ENCODE data around the gene NRSN1.

NRSN1 gene

GRCh38 chr6:24110417-24110816 lies 15.6 kb upstream of the NRSN1 start:
- no peak overlapping the region for H3K4me3 ChIP-seq (replicated peaks; ENCODE audit: low read depth, low read length)
- no peak for TF ChIP-seq CTCF (IDR thresholded peaks at IDR 0.05; ENCODE audit: low read depth, low read length, missing control alignments)
- no peak for DNase-seq (ENCODE audit: extremely low read depth, low read depth)

DNA sequence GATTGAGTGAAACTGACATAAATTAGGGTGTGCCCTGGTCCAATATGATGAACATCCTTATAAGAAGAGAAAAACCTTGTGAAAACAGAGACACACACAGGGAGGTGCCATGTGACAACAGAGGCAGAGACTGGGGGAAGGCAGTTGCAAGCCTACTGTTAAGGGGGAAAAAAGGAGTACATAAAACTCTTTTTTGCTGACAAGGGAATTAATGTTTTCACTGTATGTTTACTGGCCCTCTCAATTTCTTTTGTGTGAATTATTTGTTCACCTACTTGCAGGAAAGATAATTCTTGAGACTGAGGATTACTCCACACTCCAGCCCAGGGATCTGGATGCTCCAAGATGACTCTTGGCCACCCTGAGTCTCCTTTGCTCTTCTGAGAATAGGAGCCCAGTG lies 12.1 kb upstream of the NRSN1 start:
- no peak overlapping the region for H3K4me3 ChIP-seq (replicated peaks; ENCODE audit: low read depth, low read length)
- TF ChIP-seq CTCF (IDR thresholded peaks at IDR 0.05; ENCODE audit: low read depth, low read length, missing control alignments) = no peak
- DNase-seq (ENCODE audit: extremely low read depth, low read depth) = no peak

DNA sequence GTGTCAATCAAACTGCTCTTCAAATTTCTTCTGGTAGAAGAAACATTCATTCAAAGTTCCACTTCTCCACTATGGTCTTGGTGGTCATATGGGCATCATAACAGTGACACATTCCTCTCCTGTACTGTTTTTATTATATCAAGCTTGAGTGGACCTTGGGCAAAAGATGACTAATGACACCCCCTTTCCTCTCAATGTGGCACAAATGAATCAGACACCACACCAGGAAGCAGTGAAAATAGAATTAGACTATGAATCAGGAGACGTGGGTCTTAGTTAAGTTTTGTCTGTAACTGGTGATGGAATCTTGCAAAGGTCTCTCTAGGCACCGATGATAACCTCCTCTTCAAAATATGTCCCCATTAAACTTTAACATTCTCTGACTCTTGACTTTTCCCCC lies 9.0 kb upstream of the NRSN1 start:
- DNase-seq (ENCODE audit: extremely low read depth, low read depth) = no peak
- H3K4me3 ChIP-seq (replicated peaks; ENCODE audit: low read depth, low read length) = no peak overlapping the region
- no peak for TF ChIP-seq CTCF (IDR thresholded peaks at IDR 0.05; ENCODE audit: low read depth, low read length, missing control alignments)

DNA sequence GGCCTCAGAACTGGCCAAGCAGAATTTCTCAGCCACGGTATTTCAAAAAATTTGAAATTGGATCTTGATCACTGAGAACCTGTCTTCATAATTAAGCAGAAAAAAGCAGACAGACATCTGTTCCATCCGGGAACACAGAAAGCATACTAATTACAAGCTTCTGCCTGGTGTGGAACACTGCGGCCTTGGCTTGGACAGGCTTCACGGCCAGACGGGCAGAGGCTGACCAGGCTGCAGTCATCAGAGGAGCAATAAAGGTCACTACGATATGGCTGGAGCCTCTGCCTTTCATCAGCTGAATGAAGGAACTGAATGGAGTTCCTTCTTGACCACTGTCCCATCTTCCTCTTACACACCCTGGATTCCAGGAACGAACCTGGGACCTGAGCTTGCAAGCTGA lies 3.9 kb upstream of the NRSN1 start:
- DNase-seq (ENCODE audit: extremely low read depth, low read depth) = no peak
- no peak for TF ChIP-seq CTCF (IDR thresholded peaks at IDR 0.05; ENCODE audit: low read depth, low read length, missing control alignments)
- no peak overlapping the region for H3K4me3 ChIP-seq (replicated peaks; ENCODE audit: low read depth, low read length)

GRCh38 chr6:24126586-24127192 lies 674 bp downstream of the NRSN1 start:
- H3K4me3 ChIP-seq (replicated peaks; ENCODE audit: low read depth, low read length) = no peak overlapping the region
- peak; percentile 20 for DNase-seq (ENCODE audit: extremely low read depth, low read depth)
- TF ChIP-seq CTCF (IDR thresholded peaks at IDR 0.05; ENCODE audit: low read depth, low read length, missing control alignments) = no peak

- H3K4me3 ChIP-seq (replicated peaks; ENCODE audit: low read depth, low read length) = no peak overlapping the region
- TF ChIP-seq CTCF (IDR thresholded peaks at IDR 0.05; ENCODE audit: low read depth, low read length, missing control alignments) = no peak
- DNase-seq (ENCODE audit: extremely low read depth, low read depth) = no peak
Measured at GRCh38 chr6:24127316-24127715, 1.3 kb downstream of the NRSN1 start.

DNA sequence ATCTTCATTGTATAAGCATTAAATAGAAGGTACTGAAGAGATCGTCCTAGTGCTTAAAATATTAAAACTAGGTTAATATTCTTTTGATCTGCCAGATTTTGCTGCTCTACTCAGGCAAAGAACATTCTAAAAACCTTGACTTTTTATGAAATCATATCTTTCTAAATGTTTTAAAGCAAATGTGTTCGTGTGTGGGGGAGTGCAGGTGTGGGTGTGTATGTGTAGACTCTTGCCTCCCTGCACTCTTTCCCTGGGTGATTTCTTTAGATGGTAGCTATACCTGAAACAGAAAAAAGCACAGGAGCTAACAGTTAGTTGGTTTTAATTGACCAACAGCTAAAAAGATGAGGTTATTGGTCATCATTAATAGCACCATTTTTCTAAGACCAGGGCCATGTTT lies 5.7 kb downstream of the NRSN1 start:
- TF ChIP-seq CTCF (IDR thresholded peaks at IDR 0.05; ENCODE audit: low read depth, low read length, missing control alignments) = no peak
- H3K4me3 ChIP-seq (replicated peaks; ENCODE audit: low read depth, low read length) = no peak overlapping the region
- no peak for DNase-seq (ENCODE audit: extremely low read depth, low read depth)

All from HFF-Myc (cell line).